ENCODE measurements around the gene FGF21. TPM values are rescaled to one million over a fixed set of nuclear protein-coding genes. Genes with fewer than 3 reads are reported as not detected.
"Not testable (repeated sequence)": the region's sequence is repeated elsewhere in the genome, so short reads cannot be mapped to it uniquely, and the experiment has no call there.

FGF21 gene
- total RNA-seq, 2 donors from 2014 or later: not detected

DNA sequence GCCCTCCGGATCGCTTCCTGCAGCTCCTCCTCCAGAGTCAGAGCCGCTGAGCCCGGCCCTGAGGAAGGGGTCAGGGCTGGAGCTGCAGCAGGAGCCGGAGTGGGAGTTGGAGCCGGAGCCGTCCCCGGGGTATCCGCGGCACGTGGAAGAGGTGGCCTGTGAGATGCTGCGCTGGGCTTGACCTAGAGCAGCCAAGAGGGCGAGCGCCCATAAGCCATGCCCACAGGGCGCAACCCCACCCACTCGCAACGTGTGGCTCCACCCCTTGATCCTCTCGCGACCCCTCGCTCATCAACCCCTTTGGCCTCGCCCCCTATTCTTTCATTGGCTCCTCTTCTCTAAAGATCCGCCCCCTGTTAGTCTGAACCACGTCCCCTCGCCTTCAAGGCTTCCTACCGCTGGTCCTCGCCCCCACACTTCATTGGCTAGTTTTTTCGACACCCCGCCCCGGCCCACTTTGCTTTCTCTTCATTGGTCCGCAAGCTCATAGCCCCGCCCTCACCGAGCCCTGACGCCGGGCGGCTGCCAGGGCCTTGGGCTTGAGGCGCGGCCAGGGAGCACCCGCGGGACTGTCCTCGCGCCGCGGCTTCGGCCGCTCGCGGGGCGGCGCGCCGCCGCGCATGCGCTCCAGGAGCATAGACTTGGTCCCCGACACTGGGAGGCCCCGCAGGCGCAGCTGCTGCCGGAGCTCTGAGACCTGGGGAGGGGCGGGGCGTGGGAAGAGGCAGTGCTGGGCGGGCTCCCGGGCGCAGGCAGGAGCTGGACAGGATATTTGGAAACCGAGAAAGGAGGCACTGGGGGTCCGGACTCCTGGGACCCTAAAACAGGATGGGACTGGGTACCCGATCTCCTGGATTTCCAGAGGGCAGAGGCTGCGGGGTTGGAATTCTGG lies 41.2 kb upstream of the FGF21 start:
- TF ChIP-seq, protein P1, sequence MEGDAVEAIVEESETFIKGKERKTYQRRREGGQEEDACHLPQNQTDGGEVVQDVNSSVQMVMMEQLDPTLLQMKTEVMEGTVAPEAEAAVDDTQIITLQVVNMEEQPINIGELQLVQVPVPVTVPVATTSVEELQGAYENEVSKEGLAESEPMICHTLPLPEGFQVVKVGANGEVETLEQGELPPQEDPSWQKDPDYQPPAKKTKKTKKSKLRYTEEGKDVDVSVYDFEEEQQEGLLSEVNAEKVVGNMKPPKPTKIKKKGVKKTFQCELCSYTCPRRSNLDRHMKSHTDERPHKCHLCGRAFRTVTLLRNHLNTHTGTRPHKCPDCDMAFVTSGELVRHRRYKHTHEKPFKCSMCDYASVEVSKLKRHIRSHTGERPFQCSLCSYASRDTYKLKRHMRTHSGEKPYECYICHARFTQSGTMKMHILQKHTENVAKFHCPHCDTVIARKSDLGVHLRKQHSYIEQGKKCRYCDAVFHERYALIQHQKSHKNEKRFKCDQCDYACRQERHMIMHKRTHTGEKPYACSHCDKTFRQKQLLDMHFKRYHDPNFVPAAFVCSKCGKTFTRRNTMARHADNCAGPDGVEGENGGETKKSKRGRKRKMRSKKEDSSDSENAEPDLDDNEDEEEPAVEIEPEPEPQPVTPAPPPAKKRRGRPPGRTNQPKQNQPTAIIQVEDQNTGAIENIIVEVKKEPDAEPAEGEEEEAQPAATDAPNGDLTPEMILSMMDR (IDR thresholded peaks at IDR 0.05): peak in 3 of 4 experiments; percentile 18 to 38 (median 38)
- TF ChIP-seq POLR2A (IDR thresholded peaks at IDR 0.05): peak; percentile 85
- TF ChIP-seq POLR2AphosphoS5 (IDR thresholded peaks at IDR 0.05): peak; percentile 81
- H3K36me3 ChIP-seq: no peaks in the 10 kb centered on the region
- H3K4me1 ChIP-seq (replicated peaks): peaks cover 8% of the 10 kb centered on the region
- peak overlapping the region; percentile 81 to 88 for H3K27ac ChIP-seq
- no peaks in the 10 kb centered on the region for H3K9me3 ChIP-seq
- H3K4me3 ChIP-seq: peak overlapping the region; percentile 47 to 49
- H3K27me3 ChIP-seq (replicated peaks; ENCODE audit: insufficient read depth): no peaks in the 10 kb centered on the region
- intact Hi-C loops (cut with DNase I): loop anchor here (5.0 kb wide), 1 partner anchor 72 kb away; no protein-coding TSS in a partner anchor
- peak; percentile 99 for DNase-seq (ENCODE audit: low spot score)
- WGBS: under 1% methylated on average over 65 of the region's 67 CpGs

DNA sequence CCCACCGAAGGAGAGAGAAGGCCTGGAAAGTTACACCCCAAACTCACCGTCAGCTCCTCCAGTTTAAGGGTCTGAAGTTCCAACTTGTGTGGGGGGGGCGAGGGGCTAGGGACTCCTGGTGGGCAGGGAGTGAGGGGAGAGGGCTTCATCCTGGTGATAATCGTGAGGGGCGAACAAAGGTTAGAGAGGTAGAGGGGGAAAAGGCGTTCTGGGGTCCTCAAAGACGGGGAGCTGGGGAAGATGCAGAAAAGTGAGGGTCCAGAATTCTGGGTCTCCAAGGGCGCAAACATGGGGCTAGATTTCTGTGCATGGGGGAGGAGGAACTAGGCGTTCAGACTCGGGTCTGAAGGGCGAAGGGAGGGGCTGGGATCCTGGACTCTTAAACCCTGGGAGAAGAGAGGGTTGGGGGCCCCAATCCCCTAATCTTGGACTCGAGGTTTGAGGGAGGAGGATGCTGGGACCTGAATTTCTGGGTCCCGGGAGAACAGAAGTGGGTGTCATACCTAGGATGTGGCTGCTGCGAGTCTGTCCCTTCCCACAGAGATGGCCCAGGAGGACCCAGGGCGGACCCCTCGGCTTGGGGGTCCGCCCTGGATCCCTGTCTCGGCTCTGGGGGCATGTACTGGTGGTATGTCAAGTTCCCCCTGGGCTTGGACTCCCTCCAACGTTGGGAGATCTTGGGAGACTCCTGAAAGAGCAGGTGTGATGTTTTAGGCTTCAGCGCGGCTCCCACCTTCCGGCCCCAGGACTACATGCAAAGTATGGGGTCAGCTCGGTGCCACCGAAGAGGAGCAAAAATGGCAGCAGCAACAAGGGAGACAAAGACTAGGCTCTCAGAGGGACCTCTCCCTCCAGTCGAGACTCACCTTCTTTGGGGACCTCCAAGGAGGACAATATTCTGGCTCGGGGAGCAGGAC lies 40.3 kb upstream of the FGF21 start:
- Histone ChIP-seq H3K27ac (peak overlapping the region; percentile 81 to 88), H3K27me3 (replicated peaks; ENCODE audit: insufficient read depth) (no peaks in the 10 kb centered on the region), H3K9me3 (no peaks in the 10 kb centered on the region), H3K4me3 (peak overlapping the region; percentile 38 to 49), H3K4me1 (replicated peaks) (peaks cover 8% of the 10 kb centered on the region), H3K36me3 (no peaks in the 10 kb centered on the region)
- no peak for DNase-seq (ENCODE audit: low spot score)
- intact Hi-C loops (cut with DNase I): loop anchor here (5.0 kb wide), 1 partner anchor 73 kb away; no protein-coding TSS in a partner anchor
- WGBS: 50% methylated on average over 26 of the region's 26 CpGs
- TF ChIP-seq, protein P1 (IDR thresholded peaks at IDR 0.05): no peak
- TF ChIP-seq POLR2A (IDR thresholded peaks at IDR 0.05) (no peak), POLR2AphosphoS5 (IDR thresholded peaks at IDR 0.05) (no peak)

DNA sequence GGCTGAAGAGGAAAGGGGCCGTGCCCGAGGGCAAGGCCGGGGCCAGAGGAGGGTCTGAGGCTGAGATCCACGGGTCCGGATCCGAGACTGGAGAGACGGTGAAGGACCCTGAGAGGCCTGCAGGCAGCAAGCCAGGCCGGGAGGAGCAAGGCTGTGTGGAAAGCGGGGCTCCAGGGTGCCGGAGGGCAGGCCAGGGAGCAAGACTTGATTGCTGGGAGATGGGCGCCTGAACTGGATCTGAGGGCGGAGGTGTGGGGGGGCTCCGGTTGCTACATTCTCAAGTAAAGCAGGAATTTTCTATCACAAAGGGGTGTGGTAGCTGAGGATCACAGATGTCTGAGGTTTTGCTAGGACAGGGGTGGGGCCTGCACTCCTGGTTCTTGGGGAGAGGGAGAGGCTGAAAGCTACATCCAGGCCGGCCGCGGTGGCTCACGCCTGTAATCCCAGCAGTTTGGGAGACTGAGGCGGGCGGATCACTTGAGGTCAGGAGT lies 39.6 kb upstream of the FGF21 start:
- 55% methylated on average over 19 of the region's 19 CpGs for WGBS
- DNase-seq (ENCODE audit: low spot score): no peak

DNA sequence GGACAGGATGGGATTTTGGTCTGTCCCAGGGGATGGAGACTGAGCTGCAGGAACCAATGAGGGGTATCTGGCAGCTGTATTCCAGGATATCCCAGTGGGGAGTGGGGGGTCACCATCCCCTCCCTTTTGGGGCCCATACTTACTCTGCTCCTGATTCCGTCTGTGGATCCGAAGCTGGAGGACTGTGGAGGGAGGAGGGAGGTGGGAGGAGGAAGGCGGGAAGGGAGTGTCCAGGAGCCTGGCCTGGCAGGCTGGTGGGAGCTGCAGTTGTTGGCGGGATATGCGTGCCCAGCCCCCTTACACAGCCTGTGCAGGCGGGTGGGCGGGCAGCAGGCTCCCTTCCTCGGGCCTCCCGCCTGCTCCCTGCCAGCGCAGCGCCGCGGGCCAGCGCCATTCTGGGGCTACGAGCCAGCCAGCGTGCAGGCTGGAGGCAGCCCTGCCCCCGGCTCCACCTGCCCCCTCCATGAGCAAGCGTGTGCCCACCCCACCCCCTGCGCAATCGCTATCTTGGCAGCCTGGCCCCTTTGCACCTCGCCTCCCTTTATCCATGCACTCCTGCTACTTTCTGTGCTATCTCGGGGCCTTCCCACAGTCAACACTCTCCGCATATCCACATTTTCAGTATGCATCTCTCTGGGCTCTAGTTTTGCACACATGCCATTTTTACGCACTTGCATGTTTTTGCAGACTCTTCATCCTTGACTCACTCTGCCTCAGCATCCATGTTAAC lies 38.6 kb upstream of the FGF21 start:
- intact Hi-C loops (cut with DNase I): no loop called here
- H3K4me1 ChIP-seq (replicated peaks): peaks cover 8% of the 10 kb centered on the region
- H3K9me3 ChIP-seq: no peaks in the 10 kb centered on the region
- no peaks in the 10 kb centered on the region for H3K27me3 ChIP-seq (replicated peaks; ENCODE audit: insufficient read depth)
- peak overlapping the region; percentile 3 to 16 for H3K4me3 ChIP-seq
- H3K36me3 ChIP-seq: no peaks in the 10 kb centered on the region
- 3% methylated on average over 24 of the region's 24 CpGs for WGBS
- TF ChIP-seq, protein P1 (IDR thresholded peaks at IDR 0.05): no peak
- TF ChIP-seq POLR2A (IDR thresholded peaks at IDR 0.05) (no peak), POLR2AphosphoS5 (IDR thresholded peaks at IDR 0.05) (no peak)
- DNase-seq (ENCODE audit: low spot score): no peak
- peak overlapping the region; percentile 32 to 59 for H3K27ac ChIP-seq

More for the DNA sequence above, 39.6 kb upstream of the FGF21 start:
- no peaks in the 10 kb centered on the region for H3K27me3 ChIP-seq (replicated peaks; ENCODE audit: insufficient read depth)
- intact Hi-C loops (cut with DNase I): no loop called here
- no peaks in the 10 kb centered on the region for H3K36me3 ChIP-seq
- no peaks in the 10 kb centered on the region for H3K9me3 ChIP-seq
- TF ChIP-seq POLR2A (IDR thresholded peaks at IDR 0.05): no peak
- no peak for TF ChIP-seq POLR2AphosphoS5 (IDR thresholded peaks at IDR 0.05)
- TF ChIP-seq, protein P1 (IDR thresholded peaks at IDR 0.05): no peak
- H3K27ac ChIP-seq: peak overlapping the region; percentile 81 to 88
- peaks cover 8% of the 10 kb centered on the region for H3K4me1 ChIP-seq (replicated peaks)
- H3K4me3 ChIP-seq: no peak overlapping the region

DNA sequence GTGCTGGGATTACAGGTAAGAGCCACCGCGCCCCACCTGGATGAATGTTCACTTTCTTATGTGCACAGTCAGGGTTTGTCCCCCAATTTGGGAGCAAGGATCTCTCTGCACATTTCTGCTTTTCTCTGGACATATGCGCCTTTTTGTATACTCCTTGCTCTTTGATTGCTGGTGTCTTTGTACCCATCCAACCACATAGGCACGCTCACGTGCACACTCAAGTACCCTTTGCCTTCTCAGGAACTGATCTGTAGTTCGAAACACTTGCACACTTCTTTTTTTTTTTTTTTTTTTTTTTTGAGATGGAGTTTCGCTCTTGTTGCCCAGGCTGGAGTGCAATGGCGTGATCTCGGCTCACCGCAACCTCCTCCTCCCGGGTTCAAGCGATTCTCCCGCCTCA lies 37.2 kb upstream of the FGF21 start:
- H3K4me1 ChIP-seq (replicated peaks); H3K27ac ChIP-seq; H3K27me3 ChIP-seq (replicated peaks; ENCODE audit: insufficient read depth); intact Hi-C loops (cut with DNase I); H3K4me3 ChIP-seq; H3K36me3 ChIP-seq; DNase-seq (ENCODE audit: low spot score); H3K9me3 ChIP-seq: not testable (repeated sequence)
- whole genome bisulfite sequencing: 95% methylated on average over 13 of the region's 13 CpGs
